OCI-LY1 (cell line): ENCODE data around the gene HDAC10.

Experiments used
- H2AFZ ChIP-seq: fragments of 200-600 bp; sonication (generic), shearing (Covaris generic); 2 replicates; pipeline ENCODE4 v1.6.0; 2014; ENCODE audit warnings: antibody characterized with exemption, mild to moderate bottlenecking, low read length
- H3F3A ChIP-seq: fragments of 200-600 bp; sonication (generic), shearing (Covaris generic); 2 replicates; pipeline ENCODE4 v1.6.0; 2014; ENCODE audit warnings: mild to moderate bottlenecking, antibody characterized with exemption, low read length, moderate library complexity; ENCODE audit not compliant: insufficient read depth
- H3K27ac ChIP-seq: fragments of 200-600 bp; sonication (generic); 2 replicates; pipeline ENCODE4 v1.5.1; 2014; ENCODE audit warnings: low read length, mixed run types, mild to moderate bottlenecking, low read depth; ENCODE audit not compliant: poor library complexity, severe bottlenecking
- H3K27me3 ChIP-seq: fragments of 200-600 bp; sonication (generic); 2 replicates; pipeline ENCODE4 v1.6.0; 2014; ENCODE audit warnings: antibody characterized with exemption, mild to moderate bottlenecking, low read length, moderate library complexity; ENCODE audit not compliant: insufficient read depth
- H3K36me3 ChIP-seq: fragments of 200-600 bp; sonication (generic); 2 replicates; pipeline ENCODE4 v1.6.1; 2014; ENCODE audit warnings: mild to moderate bottlenecking, antibody characterized with exemption, low read length, moderate library complexity, mixed read lengths; ENCODE audit not compliant: insufficient read depth
- H3K4me1 ChIP-seq: fragments of 200-600 bp; sonication (generic); 2 replicates; pipeline ENCODE4 v1.5.1; 2014; ENCODE audit warnings: mild to moderate bottlenecking, low read length, moderate library complexity; ENCODE audit not compliant: insufficient read depth, severe bottlenecking
- H3K4me2 ChIP-seq: fragments of 200-600 bp; sonication (generic), shearing (Covaris generic); 2 replicates; pipeline ENCODE4 v1.6.1; 2014; ENCODE audit warnings: low read length
- H3K4me3 ChIP-seq: fragments of 200-600 bp; sonication (generic); 2 replicates; pipeline ENCODE4 v1.5.1; 2014; ENCODE audit warnings: low read length, low read depth, mild to moderate bottlenecking, mixed read lengths; ENCODE audit not compliant: poor library complexity, severe bottlenecking
- H3K79me2 ChIP-seq: fragments of 200-600 bp; shearing (Covaris generic); 2 replicates; pipeline ENCODE4 v1.6.1; 2016; ENCODE audit warnings: mixed run types, low read length, mixed read lengths; ENCODE audit not compliant: insufficient read depth
- H3K9ac ChIP-seq: fragments of 200-600 bp; sonication (generic), shearing (Covaris generic); 2 replicates; pipeline ENCODE4 v1.6.1; 2014; ENCODE audit warnings: mild to moderate bottlenecking, low read length, mixed read lengths
- H3K9me2 ChIP-seq: fragments of 200-600 bp; sonication (generic), shearing (Covaris generic); 2 replicates; pipeline ENCODE4 v1.6.1; 2014; ENCODE audit warnings: low read depth, mild to moderate bottlenecking, low read length, mixed read lengths
- H3K9me3 ChIP-seq: fragments of 200-600 bp; shearing (Covaris generic); 2 replicates; pipeline ENCODE4 v1.6.1; 2014; ENCODE audit warnings: low read length, mixed read lengths
- H4K20me1 ChIP-seq: fragments of 200-600 bp; sonication (generic), shearing (Covaris generic); 2 replicates; pipeline ENCODE4 v1.6.0; 2016; ENCODE audit warnings: mild to moderate bottlenecking, low read length; ENCODE audit not compliant: insufficient read depth
- EZH2 ChIP-seq: fragments of 200-600 bp; sonication (generic), shearing (Covaris generic); IDR thresholded peaks from 2 replicates; pipeline ENCODE4 v1.8.0; 2017; ENCODE audit warnings: borderline replicate concordance, mixed run types, mild to moderate bottlenecking, antibody characterized with exemption, low read length, moderate library complexity, mixed read lengths
- TF ChIP-seq, protein P1 (sequence below): fragments of 200-600 bp; sonication (generic), shearing (Covaris generic); IDR thresholded peaks from 2 replicates; pipeline ENCODE4 v1.5.1; 2017; ENCODE audit warnings: mild to moderate bottlenecking, antibody characterized with exemption, low read length, moderate library complexity, mixed read lengths

Gene HDAC10

DNA sequence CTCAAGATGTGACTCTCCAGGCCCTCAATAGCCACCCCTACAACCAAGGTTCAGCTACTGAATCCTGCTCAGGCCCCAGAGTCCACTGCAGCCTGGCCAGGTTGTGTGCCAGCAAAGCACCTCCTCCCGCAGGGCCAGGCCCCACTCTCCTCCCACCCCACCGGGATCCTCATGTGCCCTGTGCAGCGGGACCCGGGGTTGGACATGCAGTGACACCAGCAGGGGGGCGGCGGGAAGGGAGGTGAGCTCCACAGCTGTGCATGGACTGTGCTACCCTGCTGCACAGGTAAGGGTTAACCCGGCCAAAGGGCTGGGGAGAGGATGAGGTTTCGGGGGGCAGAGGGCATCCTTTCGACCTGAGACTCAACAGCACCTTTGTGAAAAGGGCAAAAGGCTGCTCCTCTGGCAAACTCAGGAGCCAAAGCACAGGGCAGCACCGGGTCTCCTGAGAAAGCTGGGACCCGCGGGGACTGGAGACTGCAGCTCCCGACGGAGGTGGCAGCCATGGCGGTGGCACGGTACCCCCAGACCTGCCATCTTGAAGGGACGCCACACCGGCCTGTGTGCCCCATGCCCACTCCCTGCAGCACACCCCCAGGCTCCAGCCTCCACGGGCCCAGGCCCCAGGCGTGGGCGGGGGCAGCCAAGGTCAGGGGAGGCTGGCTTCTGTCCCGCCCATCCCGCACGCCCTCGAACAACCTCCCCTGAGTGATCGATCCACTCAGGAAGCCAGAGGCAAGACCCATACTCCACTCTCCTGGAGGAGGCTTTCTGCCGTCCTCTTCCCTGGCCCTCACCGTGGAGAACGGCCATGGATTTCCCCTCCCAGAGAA is 45.8 kb upstream of the HDAC10 start:
- Histone ChIP-seq H3K27me3 (peaks cover 23% of the 10 kb centered on the region), H3K9me3 (no peaks in the 10 kb centered on the region), H3K27ac (no peak overlapping the region), H3K79me2 (no peaks in the 10 kb centered on the region), H3K36me3 (no peaks in the 10 kb centered on the region), H3K9me2 (no peaks in the 10 kb centered on the region), H4K20me1 (no peaks in the 10 kb centered on the region), H3F3A (0 out of 2 replicates have a peak, but pooled peaks cover 3% of the 10 kb centered on the region), H2AFZ (no peak overlapping the region), H3K4me1 (peaks cover 25% of the 10 kb centered on the region), H3K4me2 (no peak overlapping the region), H3K4me3 (no peak overlapping the region), H3K9ac (no peak overlapping the region)
- TF ChIP-seq, protein P1, sequence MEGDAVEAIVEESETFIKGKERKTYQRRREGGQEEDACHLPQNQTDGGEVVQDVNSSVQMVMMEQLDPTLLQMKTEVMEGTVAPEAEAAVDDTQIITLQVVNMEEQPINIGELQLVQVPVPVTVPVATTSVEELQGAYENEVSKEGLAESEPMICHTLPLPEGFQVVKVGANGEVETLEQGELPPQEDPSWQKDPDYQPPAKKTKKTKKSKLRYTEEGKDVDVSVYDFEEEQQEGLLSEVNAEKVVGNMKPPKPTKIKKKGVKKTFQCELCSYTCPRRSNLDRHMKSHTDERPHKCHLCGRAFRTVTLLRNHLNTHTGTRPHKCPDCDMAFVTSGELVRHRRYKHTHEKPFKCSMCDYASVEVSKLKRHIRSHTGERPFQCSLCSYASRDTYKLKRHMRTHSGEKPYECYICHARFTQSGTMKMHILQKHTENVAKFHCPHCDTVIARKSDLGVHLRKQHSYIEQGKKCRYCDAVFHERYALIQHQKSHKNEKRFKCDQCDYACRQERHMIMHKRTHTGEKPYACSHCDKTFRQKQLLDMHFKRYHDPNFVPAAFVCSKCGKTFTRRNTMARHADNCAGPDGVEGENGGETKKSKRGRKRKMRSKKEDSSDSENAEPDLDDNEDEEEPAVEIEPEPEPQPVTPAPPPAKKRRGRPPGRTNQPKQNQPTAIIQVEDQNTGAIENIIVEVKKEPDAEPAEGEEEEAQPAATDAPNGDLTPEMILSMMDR = no peak
- no peak for TF ChIP-seq EZH2

DNA sequence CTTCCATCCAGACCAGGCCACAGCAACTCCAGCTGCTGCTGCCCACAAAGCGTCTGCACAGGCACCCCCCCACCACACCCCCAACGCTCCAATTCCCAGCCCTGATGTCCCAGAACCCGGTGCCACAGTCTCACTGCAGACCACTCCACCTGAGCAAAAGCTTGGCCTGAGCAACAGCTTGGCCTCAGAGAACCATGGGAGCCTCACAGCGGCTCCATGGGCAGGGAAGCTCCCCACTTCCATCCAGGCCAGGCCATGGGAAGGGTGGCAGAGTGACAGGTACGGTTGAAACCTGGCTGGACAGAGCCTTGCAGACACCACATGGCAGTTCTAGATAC is 43.2 kb upstream of the HDAC10 start:
- 0 out of 2 replicates have a peak, but pooled peaks cover 3% of the 10 kb centered on the region for H3F3A ChIP-seq
- peaks cover 22% of the 10 kb centered on the region for H3K27me3 ChIP-seq
- TF ChIP-seq, protein P1 = no peak
- no peak for TF ChIP-seq EZH2
- H4K20me1 ChIP-seq = no peaks in the 10 kb centered on the region
- no peaks in the 10 kb centered on the region for H3K9me3 ChIP-seq
- H3K36me3 ChIP-seq = no peaks in the 10 kb centered on the region
- H3K4me2 ChIP-seq = no peak overlapping the region
- no peak overlapping the region for H3K9ac ChIP-seq
- no peak overlapping the region for H2AFZ ChIP-seq
- H3K27ac ChIP-seq = no peak overlapping the region
- no peaks in the 10 kb centered on the region for H3K79me2 ChIP-seq
- H3K9me2 ChIP-seq = no peaks in the 10 kb centered on the region
- peaks cover 19% of the 10 kb centered on the region for H3K4me1 ChIP-seq
- no peak overlapping the region for H3K4me3 ChIP-seq

DNA sequence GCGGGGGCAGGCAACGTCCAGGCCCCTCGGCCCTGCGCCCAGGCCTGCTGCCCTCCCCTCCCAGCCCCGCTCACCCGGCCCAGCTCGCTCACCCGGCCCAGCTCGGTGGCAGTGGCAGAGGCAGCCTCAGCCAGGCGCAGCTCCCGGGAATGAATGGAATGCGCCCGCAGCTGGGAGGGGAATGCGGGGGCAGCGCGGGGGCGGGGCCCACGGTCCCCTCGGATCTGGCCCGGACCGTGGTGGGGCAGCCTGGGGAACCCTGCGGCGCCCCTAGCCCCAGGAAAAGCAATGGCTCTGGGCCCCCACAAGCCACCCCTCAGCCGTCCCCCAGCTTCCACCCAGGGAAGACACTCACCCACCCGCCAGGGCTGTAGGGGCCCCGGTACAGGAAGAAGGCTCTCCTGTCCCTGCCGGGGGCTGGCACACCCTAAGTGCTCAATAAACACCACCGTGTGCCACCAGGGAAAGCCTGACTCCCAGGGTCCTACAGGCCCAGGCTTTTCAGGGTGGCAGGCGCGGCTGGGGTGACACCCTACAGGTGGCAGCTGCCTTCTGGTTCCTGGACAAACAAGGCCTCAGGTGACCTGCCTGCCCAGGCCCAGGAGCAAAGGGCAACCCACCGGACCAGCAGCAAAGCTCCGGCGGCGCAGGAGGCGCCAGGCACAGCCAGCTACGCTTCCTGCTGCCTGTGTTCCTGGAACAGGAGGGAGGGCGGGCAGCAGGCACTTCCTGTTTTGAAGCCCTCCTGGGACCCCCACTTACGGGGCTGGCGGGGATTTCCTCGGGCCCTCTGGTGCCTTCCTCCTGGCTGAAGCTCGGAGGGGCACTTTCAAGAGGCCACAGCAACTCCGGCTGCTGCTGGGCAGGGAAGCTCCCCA is 42.6 kb upstream of the HDAC10 start:
- H3K79me2 ChIP-seq = no peaks in the 10 kb centered on the region
- no peak overlapping the region for H2AFZ ChIP-seq
- H3K4me1 ChIP-seq = peaks cover 19% of the 10 kb centered on the region
- H3K36me3 ChIP-seq = no peaks in the 10 kb centered on the region
- 0 out of 2 replicates have a peak, but pooled peaks cover 3% of the 10 kb centered on the region for H3F3A ChIP-seq
- peaks cover 19% of the 10 kb centered on the region for H3K27me3 ChIP-seq
- H3K4me2 ChIP-seq = no peak overlapping the region
- no peaks in the 10 kb centered on the region for H4K20me1 ChIP-seq
- H3K9me2 ChIP-seq = no peaks in the 10 kb centered on the region
- H3K9me3 ChIP-seq = no peaks in the 10 kb centered on the region
- no peak overlapping the region for H3K27ac ChIP-seq
- H3K9ac ChIP-seq = no peak overlapping the region
- no peak for TF ChIP-seq EZH2
- TF ChIP-seq, protein P1 = no peak
- no peak overlapping the region for H3K4me3 ChIP-seq
